ENCODE data around the gene LPAR1.

LPAR1 gene

DNA sequence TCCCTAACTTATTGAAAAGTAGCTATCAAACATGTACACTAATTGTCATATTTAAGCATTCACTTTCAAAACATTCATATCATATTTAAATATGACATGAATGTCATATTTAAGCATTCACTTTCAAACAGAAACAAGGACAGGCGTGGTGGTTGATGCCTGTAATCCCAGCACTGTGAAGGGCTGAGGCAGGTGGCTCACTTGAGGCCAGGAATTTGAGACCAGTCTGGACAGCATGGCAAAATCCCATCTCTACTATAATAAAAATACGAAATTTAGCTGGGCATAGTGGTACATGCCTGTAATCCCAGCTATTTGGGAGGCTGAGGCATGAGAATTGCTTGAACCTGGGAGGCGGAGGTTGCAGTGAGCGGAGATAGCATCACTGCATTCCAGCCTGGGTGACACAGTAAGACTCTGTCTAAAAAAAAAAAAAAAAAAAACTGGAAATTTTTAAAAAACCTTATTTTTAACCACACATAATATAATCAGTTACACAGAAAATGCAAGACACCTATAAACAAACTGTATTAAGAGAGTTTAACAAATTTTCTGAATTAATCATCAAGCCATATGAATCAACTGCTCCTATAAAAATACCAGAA is 88.1 kb downstream of the LPAR1 start:
- no peak for DNase-seq

- no peak for DNase-seq
Measured at GRCh38 chr9:110949081-110949480, 89.2 kb downstream of the LPAR1 start.

DNA sequence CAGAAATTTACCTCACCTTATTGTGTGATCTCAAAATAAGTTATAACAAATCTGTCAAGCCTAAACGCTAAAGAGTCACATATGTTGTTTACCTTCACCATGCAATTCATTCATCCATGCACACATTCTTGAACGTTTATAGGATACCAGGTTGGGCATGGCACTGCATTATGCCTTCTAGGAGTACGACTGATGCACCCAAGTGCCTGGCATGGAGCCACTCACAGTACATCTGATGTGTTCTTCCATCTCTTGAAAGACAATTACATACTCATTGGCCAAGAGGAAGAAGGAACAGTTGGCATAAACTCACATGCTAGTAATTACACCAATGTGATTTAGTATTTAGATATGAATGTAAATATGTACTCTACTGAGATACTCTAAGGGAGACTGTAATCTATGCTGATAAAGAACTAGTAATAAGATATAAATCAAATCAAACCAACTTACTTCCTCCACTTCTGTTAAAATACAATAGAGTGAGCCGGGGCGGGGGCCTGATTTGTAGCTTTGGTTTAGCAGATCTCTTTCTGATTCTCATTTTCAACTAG is 90.7 kb downstream of the LPAR1 start:
- DNase-seq, result no peak

DNA sequence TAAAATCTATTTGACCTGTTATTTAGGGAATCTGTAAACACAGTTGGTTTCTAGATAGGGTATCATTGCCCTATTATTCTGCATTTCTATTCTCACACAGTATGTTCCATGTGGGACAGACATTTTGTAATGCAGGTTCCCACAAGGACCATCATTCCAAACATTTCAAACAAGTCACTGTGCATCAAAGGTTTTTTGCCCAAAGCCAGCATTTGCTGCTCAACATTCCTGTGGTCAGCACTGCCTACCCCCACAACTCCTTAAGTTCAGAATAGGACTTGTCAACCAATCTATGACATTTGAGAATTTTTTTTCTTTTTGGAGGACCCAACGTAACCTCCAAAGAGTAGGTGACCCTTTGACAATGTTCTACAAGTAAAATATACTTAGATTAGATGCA is 95.7 kb downstream of the LPAR1 start:
- DNase-seq, result no peak

GRCh38 chr9:110940951-110941557 is 97.2 kb downstream of the LPAR1 start:
- no peak for DNase-seq

- DNase-seq, result no peak
Measured at GRCh38 chr9:110939573-110939972, 98.7 kb downstream of the LPAR1 start.

GRCh38 chr9:110939047-110939446 is 99.2 kb downstream of the LPAR1 start:
- DNase-seq, result no peak

GRCh38 chr9:110938242-110938641 is 100.0 kb downstream of the LPAR1 start:
- DNase-seq, result no peak

- DNase-seq, result no peak
Measured at GRCh38 chr9:110936719-110937452, 101.4 kb downstream of the LPAR1 start.

- DNase-seq, result no peak
Measured at GRCh38 chr9:110936237-110936636, 102.0 kb downstream of the LPAR1 start.

DNA sequence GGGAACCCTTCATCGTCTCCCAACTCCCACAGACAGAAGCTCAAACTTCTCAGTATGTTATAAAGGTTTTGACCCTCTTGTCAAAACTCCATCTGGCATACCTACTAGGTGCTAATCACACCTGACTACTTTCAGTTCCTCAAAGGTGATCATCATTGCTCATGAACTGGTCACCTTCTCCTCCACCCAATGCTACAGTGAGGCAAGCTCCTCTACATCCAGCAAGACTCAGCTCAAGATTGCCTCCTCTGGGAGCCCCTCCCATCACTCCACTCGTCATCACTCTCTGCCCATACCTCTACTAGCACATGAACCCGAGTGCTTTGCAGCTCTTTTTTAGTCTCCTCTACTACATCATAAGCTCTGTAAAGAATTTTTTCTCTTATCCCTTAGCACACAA is 102.4 kb downstream of the LPAR1 start:
- DNase-seq, result no peak

- no peak for DNase-seq
Measured at GRCh38 chr9:110933350-110934001, 104.8 kb downstream of the LPAR1 start.

GRCh38 chr9:110932863-110933262 is 105.4 kb downstream of the LPAR1 start:
- no peak for DNase-seq

DNA sequence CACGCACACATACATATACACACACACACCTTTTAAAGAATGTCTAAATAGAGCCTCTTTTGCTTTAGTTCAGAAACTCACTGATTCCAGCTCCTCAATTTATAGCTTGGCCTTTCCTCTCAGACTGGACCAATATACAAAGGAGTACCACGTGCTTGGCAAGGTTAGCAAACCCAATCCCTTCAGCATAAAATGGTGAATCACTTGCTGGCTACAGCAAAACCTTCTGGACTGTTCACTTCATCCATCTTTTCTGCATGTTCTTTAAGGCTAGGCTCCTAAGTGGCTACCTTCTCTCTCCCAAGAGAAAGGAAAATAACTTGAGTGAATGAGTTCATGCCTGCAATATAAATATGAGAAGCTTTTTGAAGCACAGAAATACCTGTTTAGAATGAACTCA is 109.7 kb downstream of the LPAR1 start:
- DNase-seq, result no peak

DNA sequence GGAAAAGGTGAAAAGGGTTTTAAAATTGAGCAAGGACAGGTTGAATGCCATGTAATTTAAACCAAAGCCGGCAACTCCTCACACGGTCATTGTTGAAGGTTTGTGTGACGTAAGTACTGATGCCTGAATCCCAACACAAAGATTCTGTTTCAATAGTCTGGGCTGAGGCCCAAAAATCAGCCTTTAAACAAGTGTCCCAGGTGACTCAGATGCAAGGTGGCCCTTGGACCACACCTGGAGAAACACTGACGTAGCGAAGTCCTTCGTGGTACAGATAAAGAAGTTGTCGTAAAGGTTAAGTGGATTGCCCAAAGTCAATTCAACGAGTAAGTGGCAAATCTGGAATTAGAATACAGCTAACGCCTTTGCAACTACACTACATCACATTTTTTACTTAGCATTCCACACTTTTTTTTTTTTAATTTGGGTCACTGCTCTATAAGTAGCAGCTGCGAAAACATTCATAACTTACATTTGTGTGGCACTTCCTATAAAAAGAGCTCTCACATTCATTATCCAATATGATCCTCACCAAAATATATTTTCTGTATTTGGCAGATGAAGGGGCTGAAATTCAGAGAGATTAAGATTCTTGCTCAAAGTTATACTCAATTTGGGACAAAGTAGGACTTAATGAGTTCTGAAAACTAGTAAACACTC is 111.3 kb downstream of the LPAR1 start:
- DNase-seq, result no peak

DNA sequence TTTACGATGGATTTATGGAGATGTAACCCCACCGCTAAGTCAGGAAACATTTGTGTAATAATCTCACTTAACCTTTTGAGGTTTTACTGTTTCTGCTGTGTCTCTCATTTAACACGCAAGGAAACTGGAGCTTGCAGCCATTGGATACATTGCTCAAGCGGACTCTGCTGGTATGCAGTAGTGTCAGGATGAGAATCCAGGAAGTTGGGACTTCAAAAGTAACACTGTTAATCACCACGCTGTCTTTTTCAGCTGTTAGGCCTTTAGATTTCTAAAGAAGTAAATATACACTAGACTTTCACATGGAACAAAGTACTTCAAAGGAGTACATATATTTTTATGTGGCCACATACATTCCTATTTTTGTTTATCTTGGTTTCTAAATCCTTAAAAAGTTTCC is 114.7 kb downstream of the LPAR1 start:
- DNase-seq, result no peak

- no peak for DNase-seq
Measured at GRCh38 chr9:110922145-110922544, 116.1 kb downstream of the LPAR1 start.

DNA sequence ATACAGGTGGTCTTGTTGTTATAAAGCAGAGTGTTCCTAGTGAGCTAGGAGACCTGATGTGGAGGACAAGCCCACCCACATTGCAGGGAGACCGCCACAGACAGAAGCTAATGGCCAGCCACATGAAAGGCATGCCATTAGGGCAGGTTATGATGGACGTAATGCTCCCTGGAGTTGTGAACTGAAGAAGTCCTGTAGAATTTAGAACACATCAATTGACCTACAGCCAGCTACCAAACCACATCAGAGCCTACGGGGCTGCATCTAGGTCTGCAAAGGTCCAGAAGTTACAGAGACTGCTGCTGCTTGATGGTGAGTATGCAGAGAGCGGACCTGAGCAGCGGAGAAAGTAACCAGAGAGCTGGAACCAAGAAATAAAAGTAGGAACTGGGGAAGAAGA is 116.6 kb downstream of the LPAR1 start:
- DNase-seq, result no peak

GRCh38 chr9:110919609-110920008 is 118.7 kb downstream of the LPAR1 start:
- no peak for DNase-seq

- DNase-seq, result no peak
Measured at GRCh38 chr9:110919050-110919435, 119.2 kb downstream of the LPAR1 start.

GRCh38 chr9:110918316-110919049 is 119.8 kb downstream of the LPAR1 start:
- DNase-seq, result no peak

DNA sequence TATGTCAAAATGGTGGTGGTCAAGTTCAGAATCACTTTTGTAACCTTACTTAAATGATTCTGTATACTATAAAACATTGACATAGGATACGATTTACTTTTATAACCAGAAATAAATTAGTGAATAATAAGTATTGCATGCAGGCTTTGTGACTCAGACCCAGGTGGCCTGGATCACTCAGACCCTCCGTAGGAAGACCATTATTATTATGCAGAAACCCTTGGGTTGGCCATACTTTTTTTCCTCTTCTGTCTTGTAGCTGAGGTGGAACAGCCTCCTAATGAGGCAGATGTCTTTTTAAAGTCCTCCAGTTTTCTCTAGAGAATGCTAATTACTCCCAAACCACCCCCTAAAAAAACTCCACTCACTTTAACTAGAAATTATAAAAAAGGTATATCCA is 121.9 kb downstream of the LPAR1 start:
- DNase-seq, result no peak
